Measurements from ENCODE around the gene IPO11.
"Not testable (repeated sequence)": the region's sequence is repeated elsewhere in the genome, so short reads cannot be mapped to it uniquely, and the experiment has no call there.

The IPO11 gene

GRCh38 chr5:62607615-62608014 is 195.1 kb downstream of the IPO11 start:
- DNase-seq: no peak

- DNase-seq: no peak
Measured at GRCh38 chr5:62608529-62609511, 196.3 kb downstream of the IPO11 start.

GRCh38 chr5:62614355-62614754 is 201.8 kb downstream of the IPO11 start:
- no peak for DNase-seq

GRCh38 chr5:62616615-62617277 is 204.2 kb downstream of the IPO11 start:
- no peak for DNase-seq

- no peak for DNase-seq
Measured at GRCh38 chr5:62617943-62618342, 205.4 kb downstream of the IPO11 start.

- no peak for DNase-seq
Measured at GRCh38 chr5:62620761-62621160, 208.2 kb downstream of the IPO11 start.

- no peak for DNase-seq
Measured at GRCh38 chr5:62621280-62621679, 208.7 kb downstream of the IPO11 start.

DNA sequence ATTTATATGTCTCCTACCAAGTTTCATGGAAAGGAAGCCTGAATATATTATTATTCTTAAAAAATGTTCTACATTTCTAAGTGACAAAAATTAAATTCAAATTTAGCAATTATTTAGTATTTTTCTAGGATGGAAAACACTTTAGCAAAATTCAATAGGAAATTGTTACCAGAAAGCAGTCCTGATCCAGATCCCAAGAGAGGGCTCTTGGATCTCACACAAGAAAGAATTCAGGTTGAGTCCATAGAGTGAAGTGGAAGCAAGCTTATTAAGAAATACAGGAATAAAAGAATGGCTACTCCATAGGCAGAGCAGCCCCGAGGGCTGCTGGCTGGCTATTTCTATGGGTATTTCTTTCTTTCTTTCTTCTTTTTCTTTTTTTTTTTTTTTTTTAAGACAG is 210.7 kb downstream of the IPO11 start:
- DNase-seq: no peak

GRCh38 chr5:62624436-62624835 is 211.9 kb downstream of the IPO11 start:
- DNase-seq: not testable (repeated sequence)

DNA sequence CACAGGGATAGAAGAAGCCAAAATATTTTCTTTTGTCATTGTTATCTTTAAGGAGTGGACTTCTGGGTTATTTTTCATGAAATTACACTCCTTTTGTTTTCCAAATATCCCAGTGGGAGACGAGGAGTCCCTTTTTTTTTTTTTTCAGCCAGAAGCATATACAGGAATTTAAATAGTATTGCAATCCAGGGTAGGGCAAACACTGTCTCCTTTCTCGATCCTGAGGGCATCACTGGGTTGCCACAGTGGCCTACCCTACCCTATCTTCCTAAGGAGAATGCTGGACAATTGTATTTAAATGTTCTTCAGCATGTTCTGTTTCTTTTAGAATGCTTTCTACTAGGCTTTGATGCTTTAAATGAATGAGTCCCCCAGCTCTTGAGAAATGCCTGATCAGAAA is 214.0 kb downstream of the IPO11 start:
- DNase-seq: no peak

DNA sequence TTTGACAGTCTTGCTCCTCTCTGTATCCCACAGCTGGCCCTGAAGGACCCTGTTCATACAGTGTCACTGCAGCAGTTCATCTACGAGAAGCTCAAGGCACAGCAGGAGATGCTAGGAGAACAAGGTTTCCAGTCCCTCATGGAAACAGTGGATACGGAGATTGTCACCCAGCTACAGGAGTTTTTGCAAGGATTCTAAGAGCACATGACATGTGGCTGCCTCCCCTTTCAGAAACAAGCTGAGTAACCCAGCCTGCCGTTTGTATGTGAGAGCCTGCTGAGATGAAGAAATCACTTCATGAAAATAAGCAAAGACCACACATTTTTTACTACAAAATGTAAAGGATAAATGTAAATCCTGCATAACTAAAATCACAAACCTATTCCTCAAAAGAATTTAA is 214.6 kb downstream of the IPO11 start:
- DNase-seq: no peak

GRCh38 chr5:62627901-62628300 is 215.3 kb downstream of the IPO11 start:
- DNase-seq: no peak

GRCh38 chr5:62631909-62632580 is 219.5 kb downstream of the IPO11 start:
- DNase-seq: no peak

DNA sequence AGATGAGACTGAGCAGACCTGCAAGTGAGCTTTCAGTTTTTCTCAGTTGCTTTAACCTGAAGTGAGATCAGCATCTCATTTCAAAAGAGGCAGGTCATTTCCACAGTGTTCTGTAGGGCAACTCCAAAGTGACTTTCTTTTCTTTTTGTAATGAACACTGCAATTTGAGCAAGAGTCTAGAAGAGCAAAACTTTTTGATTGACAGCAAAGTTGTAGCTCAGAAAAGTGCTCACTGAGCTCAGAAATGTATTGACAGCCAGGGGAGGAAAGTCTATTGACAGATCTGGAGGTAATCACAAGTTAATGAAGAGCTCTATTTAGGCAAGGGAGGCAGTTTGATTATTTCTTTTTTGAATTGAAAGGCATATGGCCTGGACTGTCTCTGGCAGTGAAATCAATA is 220.7 kb downstream of the IPO11 start:
- DNase-seq: no peak

DNA sequence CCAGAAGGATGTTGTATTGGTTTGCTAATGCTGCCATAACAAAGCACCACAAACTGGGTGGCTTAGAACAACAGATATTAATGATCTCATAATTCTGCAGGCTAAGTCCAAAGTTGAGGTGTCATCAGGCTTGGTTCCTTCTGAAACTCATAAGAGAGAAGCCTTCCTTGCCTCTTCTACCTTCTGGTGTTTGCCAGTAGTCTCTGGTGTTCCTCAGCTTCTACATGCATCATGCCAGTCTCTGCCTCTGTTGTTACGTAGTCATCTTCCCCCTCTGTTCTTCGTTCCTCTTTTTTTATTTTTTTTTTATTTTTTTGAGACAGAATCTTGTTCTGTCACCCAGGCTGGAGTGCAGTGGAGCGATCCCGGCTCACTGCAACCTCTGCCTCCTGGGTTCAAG is 227.9 kb downstream of the IPO11 start:
- DNase-seq: no peak

DNA sequence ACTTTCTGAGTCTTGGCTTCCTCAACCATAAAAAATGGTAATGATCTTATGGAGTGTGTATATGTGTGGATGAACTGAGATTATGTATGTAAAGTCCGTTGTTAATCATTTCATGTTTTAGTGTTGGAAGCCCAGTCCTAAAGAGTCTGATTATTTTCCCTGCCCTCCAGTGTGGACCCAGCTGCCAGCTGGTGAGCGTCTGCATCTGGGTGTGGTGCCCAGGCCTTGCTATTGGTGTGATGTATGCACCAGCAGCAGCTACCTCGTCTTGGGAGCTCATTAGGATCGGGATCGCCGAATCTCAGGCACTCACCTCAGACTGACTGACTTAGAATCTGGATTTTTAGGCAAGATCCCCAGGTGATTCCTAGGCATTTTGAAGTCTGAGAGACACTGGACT is 229.9 kb downstream of the IPO11 start:
- no peak for DNase-seq

DNA sequence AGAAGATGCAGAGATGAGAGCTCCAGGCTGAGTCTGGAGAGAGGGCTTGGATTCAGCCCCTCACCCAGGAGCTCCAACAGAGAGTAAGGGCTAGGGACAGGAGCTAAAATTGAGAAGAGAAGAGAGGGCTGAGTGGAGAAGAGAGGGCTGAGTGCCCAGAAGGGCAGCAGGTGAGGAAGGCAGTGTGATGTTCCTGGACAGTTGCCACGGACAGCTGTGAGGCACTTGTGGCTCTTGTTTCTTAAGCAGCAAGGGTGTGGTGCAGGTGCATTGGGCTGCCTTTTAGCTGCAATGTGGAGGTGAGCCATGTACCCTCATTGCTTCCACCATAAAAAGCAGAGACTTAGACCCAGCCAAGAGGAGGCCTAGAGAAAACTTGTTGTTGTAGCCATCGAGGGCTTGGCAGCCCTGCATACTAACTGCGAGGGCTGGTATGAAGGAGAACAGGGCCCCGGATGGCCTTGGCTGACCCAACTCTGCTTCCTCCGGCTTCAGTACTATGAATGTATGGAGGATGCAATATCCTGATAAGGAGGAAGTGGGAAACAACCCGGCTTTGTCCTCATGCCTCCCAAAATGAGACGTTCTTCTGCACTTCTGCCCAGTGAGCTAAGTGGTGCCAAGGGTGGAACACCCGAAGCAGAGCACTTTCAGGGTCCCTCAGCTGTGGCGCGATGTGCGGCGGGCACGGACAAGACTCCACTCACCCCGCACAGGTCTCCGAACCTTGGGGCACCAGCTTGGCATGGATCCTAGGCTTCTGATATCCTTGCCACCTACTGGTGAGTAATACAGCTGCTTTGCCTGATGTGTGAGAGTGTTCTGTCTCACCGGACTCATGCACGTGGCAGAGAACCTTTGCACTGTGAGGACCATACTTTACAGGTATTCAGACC is 231.2 kb downstream of the IPO11 start:
- no peak for DNase-seq

DNA sequence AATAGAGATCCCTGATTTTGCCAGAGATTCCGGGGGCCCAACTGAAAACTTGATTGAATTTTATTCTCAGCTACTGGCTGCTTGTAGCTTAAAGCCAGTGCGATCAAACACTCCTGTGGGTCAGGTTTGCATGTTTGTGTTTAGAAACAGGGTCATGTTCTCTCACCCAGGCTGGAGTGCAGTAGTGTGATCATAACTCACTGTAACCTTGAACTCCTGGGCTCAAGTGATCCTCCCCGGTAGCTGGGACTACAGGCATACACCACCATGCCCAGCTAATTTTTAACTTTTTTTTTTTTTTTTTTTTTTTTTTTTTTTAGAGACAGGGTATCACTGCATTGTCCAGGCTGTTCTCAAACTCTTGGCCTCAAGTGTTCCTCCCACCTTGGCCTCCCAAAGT is 232.7 kb downstream of the IPO11 start:
- no peak for DNase-seq

GRCh38 chr5:62647241-62647640 is 234.7 kb downstream of the IPO11 start:
- no peak for DNase-seq

GRCh38 chr5:62649025-62649424 is 236.5 kb downstream of the IPO11 start:
- no peak for DNase-seq

DNA sequence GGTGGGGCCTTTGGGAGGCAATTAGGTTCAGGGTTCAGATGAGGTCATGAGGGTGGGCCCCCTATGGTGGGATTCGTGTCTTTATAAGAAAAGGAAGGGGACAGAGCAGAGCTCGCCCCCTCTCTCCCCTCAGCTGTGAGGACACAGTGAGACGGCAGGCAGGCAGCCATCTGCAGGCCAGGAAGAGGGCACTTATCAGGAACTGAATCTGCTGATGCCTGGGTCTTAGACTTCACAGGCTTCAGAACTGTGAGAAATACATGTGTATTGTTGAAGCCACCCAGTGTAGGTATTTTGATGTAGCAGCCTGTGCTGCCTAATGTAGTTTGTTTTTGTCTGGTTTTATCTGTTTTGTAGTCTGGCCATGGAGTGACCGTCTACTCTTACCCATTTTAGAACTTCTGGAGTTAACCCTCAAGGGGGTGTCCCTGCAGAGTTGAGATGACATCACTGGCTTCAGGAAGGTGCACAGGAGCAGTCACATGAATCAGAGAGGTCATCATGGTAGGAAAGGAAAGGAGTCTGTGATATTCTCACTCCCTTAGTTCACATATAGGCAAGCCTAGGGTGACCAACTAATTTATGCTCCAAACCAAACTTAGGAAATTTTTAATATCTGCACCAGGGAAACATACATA is 237.0 kb downstream of the IPO11 start:
- no peak for DNase-seq

DNA sequence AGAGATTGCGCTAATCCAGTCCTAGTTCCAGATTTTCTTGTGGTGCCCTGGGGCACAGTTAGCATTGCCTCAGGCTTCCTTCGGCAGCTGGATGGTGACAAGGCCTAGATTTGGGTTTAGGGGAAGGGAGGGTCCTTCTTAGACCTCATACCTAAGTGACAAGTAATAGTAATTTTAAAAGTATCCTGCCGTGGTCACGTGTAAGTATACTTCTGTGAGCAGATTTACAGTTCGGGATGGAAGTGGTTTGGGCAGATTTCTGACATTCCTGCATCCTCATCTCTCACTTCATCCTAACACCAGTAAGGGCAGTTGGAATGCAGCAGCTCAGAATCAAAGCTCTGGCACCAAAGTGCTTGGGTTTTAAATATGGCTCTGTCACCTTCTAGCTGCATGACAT is 237.6 kb downstream of the IPO11 start:
- DNase-seq: no peak
